Stomach (tissue), 4 donors: Measurements from ENCODE around the gene FAM149B1.

Experiments
- CTCF ChIP-seq, 7 experiments: fragments of 450-650 bp in 4 of 7; fragments of 200-600 bp in 3 of 7; sonication (generic) in 3 of 7; IDR thresholded peaks; one replicate each; pipeline ENCODE4 v1.5.1; 2016 to 2019; ENCODE audit warnings: antibody characterized with exemption in 7 of 7, control low read depth in 2 of 7, mild to moderate bottlenecking in 1 of 7
- EP300 ChIP-seq: sonication (generic); formaldehyde crosslinking; IDR thresholded peaks from one replicate; pipeline ENCODE4 v1.6.1; 2017; ENCODE audit warnings: antibody characterized with exemption

DNA sequence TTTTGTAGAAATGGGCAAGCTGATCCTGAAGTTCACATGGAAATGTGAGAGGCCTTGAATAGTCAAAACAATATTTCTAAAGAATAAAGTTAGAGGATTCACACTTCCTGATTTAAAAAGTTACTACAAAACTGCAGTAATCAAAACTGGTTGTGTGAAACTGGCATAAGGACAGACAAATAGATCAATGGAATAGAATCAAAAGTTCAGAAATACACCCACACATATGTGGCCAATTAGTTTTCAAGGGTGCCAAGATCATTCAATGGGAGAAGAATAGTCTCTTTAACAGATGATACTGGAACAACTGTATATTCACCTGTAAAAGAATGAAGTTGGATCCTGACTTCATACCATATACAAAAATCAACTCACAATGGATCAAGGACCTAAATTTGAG is 51.5 kb downstream of the FAM149B1 start:
- TF ChIP-seq CTCF (IDR thresholded peaks at IDR 0.05) (no peak), EP300 (no peak)
